ENCODE data around the gene SSTR3. TPM values are rescaled to one million over a fixed set of nuclear protein-coding genes. Genes with fewer than 3 reads are reported as not detected.

Gene SSTR3
- total and polyA plus RNA-seq, 2 of the 13 experiments (the other 11 are each of a cell fraction or from before 2014, with no cell fraction given), result 0.08 to 0.64 TPM

DNA sequence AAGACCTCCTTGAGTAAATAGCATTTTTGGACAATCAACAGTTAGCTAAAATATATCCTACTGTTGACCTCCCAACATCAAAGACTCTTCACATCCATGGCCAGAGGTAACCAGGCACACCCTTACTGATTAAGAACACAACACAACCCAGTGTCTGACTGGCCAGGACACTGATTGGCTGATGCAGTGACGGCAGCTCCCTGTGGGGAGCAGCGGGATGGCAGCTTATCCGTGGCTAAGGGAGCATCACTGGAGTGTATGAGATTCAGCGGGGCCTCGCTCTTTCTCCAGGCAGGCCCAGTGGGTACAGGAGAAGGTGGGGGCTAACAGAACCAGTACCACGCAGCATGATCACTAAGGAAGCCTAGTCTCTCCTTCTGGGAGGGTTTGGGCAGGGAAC is 52.2 kb downstream of the SSTR3 start:
- H3K79me2 ChIP-seq (ENCODE audit: insufficient read depth, low read length), result no peaks in the 10 kb centered on the region
- TF ChIP-seq KAT2B (IDR thresholded peaks at IDR 0.05; ENCODE audit: borderline replicate concordance, low read depth, low read length) (no peak), ZNF589 (CRISPR knock-in tag; conservative IDR thresholded peaks at IDR 0.05) (no peak), ZNF253 (CRISPR knock-in tag; IDR thresholded peaks at IDR 0.05; ENCODE audit: borderline replicate concordance) (no peak), CHD4 (IDR thresholded peaks at IDR 0.05; ENCODE audit: borderline replicate concordance, low read length) (no peak), MZF1 (CRISPR knock-in tag; IDR thresholded peaks at IDR 0.05; ENCODE audit: borderline replicate concordance) (no peak)
- TF ChIP-seq, protein P1, sequence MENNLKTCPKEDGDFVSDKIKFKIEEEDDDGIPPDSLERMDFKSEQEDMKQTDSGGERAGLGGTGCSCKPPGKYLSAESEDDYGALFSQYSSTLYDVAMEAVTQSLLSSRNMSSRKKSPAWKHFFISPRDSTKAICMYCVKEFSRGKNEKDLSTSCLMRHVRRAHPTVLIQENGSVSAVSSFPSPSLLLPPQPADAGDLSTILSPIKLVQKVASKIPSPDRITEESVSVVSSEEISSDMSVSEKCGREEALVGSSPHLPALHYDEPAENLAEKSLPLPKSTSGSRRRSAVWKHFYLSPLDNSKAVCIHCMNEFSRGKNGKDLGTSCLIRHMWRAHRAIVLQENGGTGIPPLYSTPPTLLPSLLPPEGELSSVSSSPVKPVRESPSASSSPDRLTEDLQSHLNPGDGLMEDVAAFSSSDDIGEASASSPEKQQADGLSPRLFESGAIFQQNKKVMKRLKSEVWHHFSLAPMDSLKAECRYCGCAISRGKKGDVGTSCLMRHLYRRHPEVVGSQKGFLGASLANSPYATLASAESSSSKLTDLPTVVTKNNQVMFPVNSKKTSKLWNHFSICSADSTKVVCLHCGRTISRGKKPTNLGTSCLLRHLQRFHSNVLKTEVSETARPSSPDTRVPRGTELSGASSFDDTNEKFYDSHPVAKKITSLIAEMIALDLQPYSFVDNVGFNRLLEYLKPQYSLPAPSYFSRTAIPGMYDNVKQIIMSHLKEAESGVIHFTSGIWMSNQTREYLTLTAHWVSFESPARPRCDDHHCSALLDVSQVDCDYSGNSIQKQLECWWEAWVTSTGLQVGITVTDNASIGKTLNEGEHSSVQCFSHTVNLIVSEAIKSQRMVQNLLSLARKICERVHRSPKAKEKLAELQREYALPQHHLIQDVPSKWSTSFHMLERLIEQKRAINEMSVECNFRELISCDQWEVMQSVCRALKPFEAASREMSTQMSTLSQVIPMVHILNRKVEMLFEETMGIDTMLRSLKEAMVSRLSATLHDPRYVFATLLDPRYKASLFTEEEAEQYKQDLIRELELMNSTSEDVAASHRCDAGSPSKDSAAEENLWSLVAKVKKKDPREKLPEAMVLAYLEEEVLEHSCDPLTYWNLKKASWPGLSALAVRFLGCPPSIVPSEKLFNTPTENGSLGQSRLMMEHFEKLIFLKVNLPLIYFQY (CRISPR knock-in tag; IDR thresholded peaks at IDR 0.05; ENCODE audit: borderline replicate concordance), result no peak
- in situ Hi-C loops (cut with HindIII; ENCODE audit: extremely low pct_ligation_motif_present, low pct_unique_long_range_greater_than_20kb) (loop anchor here (5.0 kb wide), 1 partner anchor 37 kb away; no protein-coding TSS in a partner anchor), intact Hi-C loops (cut with micrococcal nuclease; ENCODE audit: unreplicated experiment) (no loop called here)
- no peaks in the 10 kb centered on the region for H4K20me1 ChIP-seq (ENCODE audit: insufficient read depth, low read length)
- FAIRE-seq (no peak), ATAC-seq (peak; percentile 66), DNase-seq (ENCODE audit: low spot score) (no peak)
- peaks cover 4 to 17% of the 10 kb centered on the region in 2 experiments; a peak in 3 of 5 replicates for H3K27me3 ChIP-seq (ENCODE audit: control insufficient read depth in 1 of 2, insufficient read depth in 2 of 2, low read length in 2 of 2)
- CTCF ChIA-PET (ENCODE audit: low intra/inter-chr PET ratio, low total read pairs), result interaction anchor here (1.2 kb wide), 1 partner anchor 37 kb away, joined by 3 read pairs; no protein-coding TSS in a partner anchor
- H3K4me2 ChIP-seq (ENCODE audit: low read depth, low read length), result no peak overlapping the region
- BruUV-seq (replicated peaks), result no TSS peak
- POLR2A ChIA-PET, result no interaction called here
- H3K4me1 ChIP-seq (ENCODE audit: insufficient read depth, low read length), result peaks cover 13% of the 10 kb centered on the region
- H3K36me3 ChIP-seq (replicated peaks in 1 of 2; ENCODE audit: control insufficient read depth in 1 of 2, insufficient read depth in 2 of 2, low read length in 2 of 2), result no peaks in the 10 kb centered on the region
- WGBS (ENCODE audit: low lambda C conversion rate), result 0% methylated on average over 3 of the region's 6 CpGs
- H3K9ac ChIP-seq (ENCODE audit: insufficient read depth, low read depth, low read length), result no peak overlapping the region
- no peak overlapping the region for H3K27ac ChIP-seq (ENCODE audit: extremely low read length, insufficient read depth, low read length)
- no peak overlapping the region for H3K4me3 ChIP-seq (replicated peaks in 1 of 3; ENCODE audit: insufficient read depth in 1 of 3, low read depth in 2 of 3, low read length in 3 of 3)
- H3K9me3 ChIP-seq (ENCODE audit: low read length), result no peaks in the 10 kb centered on the region
- no peak overlapping the region for H2AFZ ChIP-seq (ENCODE audit: low read length)
